ENCODE results near the gene MICOS13.

DNA sequence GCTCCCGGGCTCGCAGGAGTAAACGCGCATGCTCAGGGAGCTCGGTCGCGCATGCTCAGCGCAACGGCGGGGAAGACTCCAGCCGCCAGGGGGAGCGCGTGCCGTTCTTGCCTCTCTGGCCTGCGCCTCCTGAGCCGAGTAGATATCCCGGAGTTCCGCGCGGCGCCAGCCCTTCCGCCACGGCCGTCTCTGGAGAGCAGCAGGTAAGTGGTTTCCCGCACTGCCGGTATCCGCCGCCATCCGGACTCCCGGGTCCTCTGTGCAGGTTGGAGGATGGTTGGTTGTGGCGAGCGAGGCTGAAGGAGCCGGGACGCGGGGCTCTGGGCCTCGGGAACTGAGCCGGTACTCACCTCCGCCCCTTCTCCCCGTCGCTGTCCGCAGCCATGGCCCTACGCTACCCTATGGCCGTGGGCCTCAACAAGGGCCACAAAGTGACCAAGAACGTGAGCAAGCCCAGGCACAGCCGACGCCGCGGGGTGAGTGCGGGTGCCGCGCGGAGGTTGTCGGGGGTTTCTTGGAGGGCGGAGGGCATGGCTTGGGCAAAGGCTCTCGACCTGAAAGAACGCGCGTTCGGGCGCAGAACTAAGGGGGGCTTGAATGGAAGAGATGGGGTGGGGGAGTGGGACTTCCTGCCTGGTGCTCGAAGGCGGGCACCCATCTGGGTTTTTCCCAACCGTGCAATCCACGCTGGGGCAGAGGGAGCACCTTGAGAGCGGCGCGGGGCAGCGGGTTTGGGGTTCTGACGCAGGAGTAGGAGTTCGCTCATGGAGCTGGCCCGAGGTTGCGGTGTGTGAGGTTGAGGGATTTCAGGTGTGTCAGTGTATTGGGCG lies 10.0 kb upstream of the MICOS13 start, which contains the start of gene RPL36:
- TF ChIP-seq EZH2phosphoT487 (IDR thresholded peaks at IDR 0.05; ENCODE audit: low read depth), result no peak
- TF ChIP-seq, protein P1, sequence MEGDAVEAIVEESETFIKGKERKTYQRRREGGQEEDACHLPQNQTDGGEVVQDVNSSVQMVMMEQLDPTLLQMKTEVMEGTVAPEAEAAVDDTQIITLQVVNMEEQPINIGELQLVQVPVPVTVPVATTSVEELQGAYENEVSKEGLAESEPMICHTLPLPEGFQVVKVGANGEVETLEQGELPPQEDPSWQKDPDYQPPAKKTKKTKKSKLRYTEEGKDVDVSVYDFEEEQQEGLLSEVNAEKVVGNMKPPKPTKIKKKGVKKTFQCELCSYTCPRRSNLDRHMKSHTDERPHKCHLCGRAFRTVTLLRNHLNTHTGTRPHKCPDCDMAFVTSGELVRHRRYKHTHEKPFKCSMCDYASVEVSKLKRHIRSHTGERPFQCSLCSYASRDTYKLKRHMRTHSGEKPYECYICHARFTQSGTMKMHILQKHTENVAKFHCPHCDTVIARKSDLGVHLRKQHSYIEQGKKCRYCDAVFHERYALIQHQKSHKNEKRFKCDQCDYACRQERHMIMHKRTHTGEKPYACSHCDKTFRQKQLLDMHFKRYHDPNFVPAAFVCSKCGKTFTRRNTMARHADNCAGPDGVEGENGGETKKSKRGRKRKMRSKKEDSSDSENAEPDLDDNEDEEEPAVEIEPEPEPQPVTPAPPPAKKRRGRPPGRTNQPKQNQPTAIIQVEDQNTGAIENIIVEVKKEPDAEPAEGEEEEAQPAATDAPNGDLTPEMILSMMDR (IDR thresholded peaks at IDR 0.05; ENCODE audit: low read depth, low read length), result peak; percentile 86
